ENCODE measurements around the gene RPL21. TPM values are rescaled to one million over a fixed set of nuclear protein-coding genes. Genes with fewer than 3 reads are reported as not detected.

The RPL21 gene
- total and polyA plus RNA-seq, 12 donors = 400 to 1,800 (median 793) TPM

DNA sequence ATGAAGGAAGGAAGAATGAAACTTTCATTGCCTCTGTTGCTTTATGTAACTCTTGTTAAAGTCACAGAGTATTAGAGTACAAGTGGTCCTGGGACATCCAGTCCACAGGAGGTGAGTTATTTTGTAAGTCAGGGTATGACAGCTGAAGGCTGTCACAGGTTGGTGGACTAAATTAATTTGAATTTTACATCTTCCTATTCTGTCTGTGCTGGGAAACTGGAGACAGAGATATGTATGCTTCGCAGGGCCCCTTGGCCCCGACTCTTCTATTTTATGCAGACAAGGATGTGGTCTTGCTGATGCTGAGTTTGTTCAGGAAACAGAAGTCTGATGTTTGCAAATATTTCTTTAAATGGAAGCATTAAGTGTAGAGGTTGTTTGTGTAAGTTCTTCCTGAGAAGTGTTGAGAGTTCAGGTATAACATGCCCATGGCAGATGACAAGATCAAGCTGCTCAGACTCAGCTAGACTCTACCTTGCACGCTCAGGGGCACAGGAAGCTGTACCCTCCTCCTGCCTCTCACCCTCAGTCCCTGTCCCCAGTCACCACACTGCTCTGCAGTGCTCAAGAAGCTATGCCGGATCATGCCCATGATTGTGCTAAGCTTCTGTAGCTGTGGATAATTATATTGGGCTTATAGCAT is 42.6 kb downstream of the RPL21 start:
- Histone ChIP-seq H3K4me3 (no peak overlapping the region), H3K27ac (no peak overlapping the region), H3K9me3 (replicated peaks in 1 of 3) (no peaks in the 10 kb centered on the region), H3K4me1 (replicated peaks in 1 of 2) (no peaks in the 10 kb centered on the region), H3K36me3 (replicated peaks in 1 of 2) (no peaks in the 10 kb centered on the region), H3K27me3 (no peaks in the 10 kb centered on the region)
- 65 to 75% (median 71%) methylated on average over 4 of the region's 4 CpGs for WGBS, 4 donors
- TF ChIP-seq POLR2A (IDR thresholded peaks at IDR 0.05) = no peak
- TF ChIP-seq, protein P1, sequence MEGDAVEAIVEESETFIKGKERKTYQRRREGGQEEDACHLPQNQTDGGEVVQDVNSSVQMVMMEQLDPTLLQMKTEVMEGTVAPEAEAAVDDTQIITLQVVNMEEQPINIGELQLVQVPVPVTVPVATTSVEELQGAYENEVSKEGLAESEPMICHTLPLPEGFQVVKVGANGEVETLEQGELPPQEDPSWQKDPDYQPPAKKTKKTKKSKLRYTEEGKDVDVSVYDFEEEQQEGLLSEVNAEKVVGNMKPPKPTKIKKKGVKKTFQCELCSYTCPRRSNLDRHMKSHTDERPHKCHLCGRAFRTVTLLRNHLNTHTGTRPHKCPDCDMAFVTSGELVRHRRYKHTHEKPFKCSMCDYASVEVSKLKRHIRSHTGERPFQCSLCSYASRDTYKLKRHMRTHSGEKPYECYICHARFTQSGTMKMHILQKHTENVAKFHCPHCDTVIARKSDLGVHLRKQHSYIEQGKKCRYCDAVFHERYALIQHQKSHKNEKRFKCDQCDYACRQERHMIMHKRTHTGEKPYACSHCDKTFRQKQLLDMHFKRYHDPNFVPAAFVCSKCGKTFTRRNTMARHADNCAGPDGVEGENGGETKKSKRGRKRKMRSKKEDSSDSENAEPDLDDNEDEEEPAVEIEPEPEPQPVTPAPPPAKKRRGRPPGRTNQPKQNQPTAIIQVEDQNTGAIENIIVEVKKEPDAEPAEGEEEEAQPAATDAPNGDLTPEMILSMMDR (IDR thresholded peaks at IDR 0.05) = no peak
- intact Hi-C loops (cut with DNase I) = no loop called here
- no peak for DNase-seq

GRCh38 chr13:27295096-27295495 is 43.7 kb downstream of the RPL21 start:
- Histone ChIP-seq H3K4me3 (no peak overlapping the region), H3K4me1 (replicated peaks in 1 of 2) (no peaks in the 10 kb centered on the region), H3K9me3 (replicated peaks in 1 of 3) (no peaks in the 10 kb centered on the region), H3K27me3 (no peaks in the 10 kb centered on the region), H3K36me3 (replicated peaks in 1 of 2) (no peaks in the 10 kb centered on the region), H3K27ac (no peak overlapping the region)
- no peak for TF ChIP-seq POLR2A (IDR thresholded peaks at IDR 0.05)
- TF ChIP-seq, protein P1 (IDR thresholded peaks at IDR 0.05) = no peak
- intact Hi-C loops (cut with DNase I) = no loop called here
- no peak for DNase-seq
- 78 to 90% (median 84%) methylated on average over 7 of the region's 7 CpGs for WGBS, 4 donors

DNA sequence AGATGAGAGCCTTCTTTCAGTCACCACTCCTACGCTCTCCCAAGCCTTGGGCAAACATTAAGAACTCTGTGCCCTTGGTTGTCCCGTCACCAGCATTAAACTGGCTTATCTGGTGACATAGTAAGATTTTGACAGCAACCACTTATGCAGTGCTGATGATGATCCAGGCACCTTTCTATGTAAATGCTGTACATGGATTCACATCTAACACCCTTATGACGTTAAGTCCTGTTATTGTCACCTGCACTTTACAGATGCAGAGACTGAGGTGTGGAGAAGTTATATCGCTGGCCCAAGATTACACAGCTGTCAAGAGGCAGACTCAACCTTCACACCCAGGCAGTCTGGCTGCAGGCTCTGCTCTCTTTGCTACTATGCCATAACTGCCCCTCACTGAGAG is 44.3 kb downstream of the RPL21 start:
- H3K9me3 ChIP-seq (replicated peaks in 1 of 3) = no peaks in the 10 kb centered on the region
- no peak for TF ChIP-seq POLR2A (IDR thresholded peaks at IDR 0.05)
- TF ChIP-seq, protein P1 (IDR thresholded peaks at IDR 0.05) = no peak
- H3K27me3 ChIP-seq = no peaks in the 10 kb centered on the region
- no peak for DNase-seq
- 83 to 88% (median 87%) methylated on average over 4 of the region's 4 CpGs for WGBS, 4 donors
- intact Hi-C loops (cut with DNase I) = no loop called here
- H3K4me1 ChIP-seq (replicated peaks in 1 of 2) = no peaks in the 10 kb centered on the region
- no peak overlapping the region for H3K27ac ChIP-seq
- H3K4me3 ChIP-seq = no peak overlapping the region
- H3K36me3 ChIP-seq (replicated peaks in 1 of 2) = no peaks in the 10 kb centered on the region

- WGBS, 4 donors = 80 to 89% (median 87%) methylated on average over 3 to 8 of the region's 8 CpGs
- H3K9me3 ChIP-seq (replicated peaks in 1 of 3) = no peaks in the 10 kb centered on the region
- no peaks in the 10 kb centered on the region for H3K4me1 ChIP-seq (replicated peaks in 1 of 2)
Measured at GRCh38 chr13:27296496-27296895, 45.1 kb downstream of the RPL21 start.

More at GRCh38 chr13:27296496-27296895, 45.1 kb downstream of the RPL21 start:
- Histone ChIP-seq H3K27me3 (no peaks in the 10 kb centered on the region), H3K27ac (no peak overlapping the region), H3K4me3 (no peak overlapping the region), H3K36me3 (replicated peaks in 1 of 2) (no peaks in the 10 kb centered on the region)
- intact Hi-C loops (cut with DNase I) = no loop called here
- DNase-seq = no peak
- TF ChIP-seq POLR2A (IDR thresholded peaks at IDR 0.05) = no peak
- TF ChIP-seq, protein P1 (IDR thresholded peaks at IDR 0.05) = no peak
